A204.1 (cell line): ENCODE measurements around the gene PDXDC1.
"Not testable (repeated sequence)": the region's sequence is repeated elsewhere in the genome, so short reads cannot be mapped to it uniquely, and the experiment has no call there.

Experiments used
- FAIRE-seq: peaks from 2 replicates; lab custom pipeline; 2012; peaks lifted over from hg19 to GRCh38; lab: Jason Lieb, UNC

The PDXDC1 gene

GRCh38 chr16:15038689-15039088, 63.9 kb downstream of the PDXDC1 start:
- no peak for FAIRE-seq

GRCh38 chr16:15041271-15042004, 66.6 kb downstream of the PDXDC1 start:
- no peak for FAIRE-seq

- no peak for FAIRE-seq
Observed at GRCh38 chr16:15043344-15043743, 68.5 kb downstream of the PDXDC1 start.

- no peak for FAIRE-seq
Observed at GRCh38 chr16:15044286-15044685, 69.5 kb downstream of the PDXDC1 start.

- not testable (repeated sequence) for FAIRE-seq
Observed at GRCh38 chr16:15045270-15045669, 70.4 kb downstream of the PDXDC1 start.

- FAIRE-seq: no peak
Observed at GRCh38 chr16:15046692-15047376, 72.0 kb downstream of the PDXDC1 start.

- no peak for FAIRE-seq
Observed at GRCh38 chr16:15049581-15050180, 74.9 kb downstream of the PDXDC1 start.

GRCh38 chr16:15050440-15050839, 75.6 kb downstream of the PDXDC1 start:
- not testable (repeated sequence) for FAIRE-seq

- no peak for FAIRE-seq
Observed at GRCh38 chr16:15051387-15051951, 76.6 kb downstream of the PDXDC1 start.

- FAIRE-seq: no peak
Observed at GRCh38 chr16:15052747-15053476, 78.1 kb downstream of the PDXDC1 start.

GRCh38 chr16:15053904-15054303, 79.1 kb downstream of the PDXDC1 start:
- no peak for FAIRE-seq

GRCh38 chr16:15054357-15055140, 79.7 kb downstream of the PDXDC1 start:
- no peak for FAIRE-seq

- FAIRE-seq: no peak
Observed at GRCh38 chr16:15055141-15056053, 80.6 kb downstream of the PDXDC1 start.

- FAIRE-seq: no peak
Observed at GRCh38 chr16:15057681-15058417, 83.0 kb downstream of the PDXDC1 start.

- FAIRE-seq: no peak
Observed at GRCh38 chr16:15059324-15059723, 84.5 kb downstream of the PDXDC1 start.

- FAIRE-seq: not testable (repeated sequence)
Observed at GRCh38 chr16:15062085-15062810, 87.4 kb downstream of the PDXDC1 start.

GRCh38 chr16:15065961-15066360, 91.1 kb downstream of the PDXDC1 start:
- FAIRE-seq: not testable (repeated sequence)

GRCh38 chr16:15066690-15067089, 91.9 kb downstream of the PDXDC1 start:
- not testable (repeated sequence) for FAIRE-seq

- FAIRE-seq: not testable (repeated sequence)
Observed at GRCh38 chr16:15071013-15071412, 96.2 kb downstream of the PDXDC1 start.
